DMS53 treated with DMSO at 0.1 percent for 48 hours (cell line): ENCODE results near the gene RBP3.

Experiments
- DNase-seq: peaks from one replicate; lab custom pipeline; 2025; ENCODE audit not compliant: unreplicated experiment; lab: John Stamatoyannopoulos, UW

Gene RBP3

DNA sequence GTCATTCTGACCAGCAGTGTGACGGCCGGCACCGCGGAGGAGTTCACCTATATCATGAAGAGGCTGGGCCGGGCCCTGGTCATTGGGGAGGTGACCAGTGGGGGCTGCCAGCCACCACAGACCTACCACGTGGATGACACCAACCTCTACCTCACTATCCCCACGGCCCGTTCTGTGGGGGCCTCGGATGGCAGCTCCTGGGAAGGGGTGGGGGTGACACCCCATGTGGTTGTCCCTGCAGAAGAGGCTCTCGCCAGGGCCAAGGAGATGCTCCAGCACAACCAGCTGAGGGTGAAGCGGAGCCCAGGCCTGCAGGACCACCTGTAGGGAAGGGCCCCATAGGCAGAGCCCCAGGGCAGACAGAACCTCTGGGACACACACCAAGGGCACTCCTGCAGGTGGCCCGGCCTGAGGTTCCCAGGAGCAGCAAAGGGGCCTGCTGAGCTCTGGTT lies 9.0 kb downstream of the RBP3 start:
- no peak for DNase-seq

DNA sequence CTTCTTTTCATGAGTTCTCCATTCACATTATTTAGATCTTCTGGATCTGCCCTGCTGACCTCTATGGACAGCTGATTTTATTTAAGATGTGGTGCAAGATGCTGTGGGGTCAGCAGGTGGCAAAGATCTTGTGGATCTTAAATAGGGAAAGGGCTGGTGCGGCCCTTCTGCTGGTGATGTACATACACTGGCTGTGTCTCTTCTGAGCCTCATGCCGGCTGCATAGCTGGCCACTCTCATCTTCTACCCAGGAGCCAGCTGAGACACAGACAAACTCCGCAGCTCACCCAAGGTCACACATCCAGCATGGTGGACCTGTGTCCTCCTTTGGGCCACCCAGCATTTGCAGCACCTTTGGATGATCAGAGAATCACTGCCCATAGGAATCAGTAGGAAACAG lies 9.7 kb downstream of the RBP3 start:
- DNase-seq = no peak

DNA sequence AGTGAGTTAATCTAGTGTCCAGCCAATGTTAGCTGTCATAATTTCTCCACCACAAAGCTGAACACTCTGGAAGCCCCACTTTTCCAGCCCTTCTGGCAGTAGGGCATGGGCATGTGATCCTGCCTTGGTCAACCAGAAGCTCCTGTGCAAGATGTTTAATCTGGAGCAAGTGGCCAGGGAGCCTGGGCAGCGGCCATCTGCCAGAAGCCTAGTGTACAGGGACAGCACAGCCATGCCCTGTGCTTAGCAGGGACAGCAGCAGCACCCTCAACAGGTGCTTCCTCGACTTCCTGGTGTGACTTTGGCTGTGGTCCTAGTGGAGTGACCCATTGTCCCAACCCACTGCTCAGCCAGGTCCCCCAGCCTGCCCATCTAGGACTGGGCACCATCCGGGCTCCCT lies 10.3 kb downstream of the RBP3 start:
- DNase-seq = no peak

DNA sequence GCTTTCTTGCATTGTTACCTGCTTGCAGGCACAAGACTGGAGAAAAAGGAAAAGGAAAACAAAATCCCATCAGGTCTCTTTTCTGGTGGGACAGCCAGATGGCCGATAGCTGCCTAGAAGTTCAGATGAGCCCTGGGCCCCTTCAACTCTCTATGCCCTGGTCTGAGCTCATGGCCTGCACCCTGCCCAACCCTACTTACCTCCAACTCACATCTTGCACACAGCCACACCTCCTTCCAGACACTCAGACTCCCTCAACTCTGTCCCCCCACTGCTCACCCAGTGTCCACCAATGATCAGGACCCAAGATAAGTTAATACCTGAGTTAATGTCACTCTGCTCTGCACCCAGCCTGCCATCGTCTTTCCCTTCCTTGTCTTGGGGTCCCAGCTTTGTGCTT lies 10.9 kb downstream of the RBP3 start:
- no peak for DNase-seq

DNA sequence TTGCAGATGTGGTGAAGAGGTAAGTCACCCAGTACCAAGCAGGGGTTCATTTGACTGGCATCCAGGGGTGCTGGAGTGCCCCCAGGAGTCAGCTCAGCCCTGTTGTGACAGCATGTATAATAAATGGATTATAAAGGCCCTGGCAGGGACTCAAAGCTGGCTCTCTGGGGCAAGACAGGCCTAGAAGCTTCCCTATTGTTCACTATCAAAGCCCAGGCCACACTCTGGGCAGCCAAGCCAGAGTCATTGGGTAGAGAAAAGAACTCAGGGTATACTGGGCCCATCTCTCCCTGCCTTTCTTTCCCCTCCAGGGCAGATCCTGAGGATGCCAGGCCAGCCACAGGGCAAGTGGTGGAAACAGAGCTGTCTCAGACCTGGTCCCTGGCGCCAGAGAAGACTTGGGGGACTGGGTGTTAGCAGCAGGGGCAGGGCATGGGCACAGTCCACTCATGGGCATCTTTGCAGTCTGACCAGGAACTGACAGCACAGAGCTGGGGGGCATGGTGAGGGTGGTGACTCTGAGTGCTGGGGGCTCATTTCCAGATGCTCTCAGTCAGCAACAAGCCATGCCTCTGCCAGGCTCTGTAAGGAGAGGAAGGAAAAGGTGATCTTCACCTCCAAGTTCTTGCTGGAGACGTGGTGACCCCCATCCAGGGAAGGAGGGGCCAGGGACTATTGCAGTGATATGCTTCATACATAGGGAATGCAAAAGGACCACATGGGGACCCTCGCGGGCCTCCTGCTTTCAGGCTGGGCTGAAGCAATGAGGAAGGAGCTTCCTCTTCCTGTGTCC lies 11.7 kb downstream of the RBP3 start:
- DNase-seq = no peak

DNA sequence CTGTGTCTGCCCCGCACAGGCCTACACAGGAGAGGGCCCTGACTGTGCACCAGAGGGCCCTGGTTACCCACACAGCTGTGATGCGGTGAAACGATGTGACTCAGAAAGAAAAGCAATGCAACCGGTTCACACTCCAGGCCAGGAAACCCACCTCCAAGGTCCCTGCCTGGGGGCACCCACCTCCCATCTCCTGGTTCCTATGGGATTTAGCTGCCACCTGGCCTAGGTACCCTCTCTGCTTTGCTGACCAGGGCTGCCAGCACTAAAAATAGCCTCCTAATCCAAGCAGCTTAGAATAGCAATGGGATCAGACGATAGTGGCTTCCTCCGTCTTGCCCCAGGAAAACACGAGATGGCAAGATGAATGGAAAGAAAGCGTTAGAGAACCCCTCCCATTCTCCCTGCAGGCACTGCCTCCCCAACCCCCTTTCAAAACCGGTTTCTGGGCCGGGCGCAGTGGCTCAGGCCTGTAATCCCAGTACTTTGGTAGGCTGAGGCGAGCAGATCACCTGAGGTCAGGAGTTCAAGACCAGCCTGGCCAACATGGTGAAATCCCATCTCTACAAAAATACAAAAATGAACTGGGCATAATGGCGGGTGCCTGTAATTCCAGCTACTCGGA lies 12.4 kb downstream of the RBP3 start:
- no peak for DNase-seq

DNA sequence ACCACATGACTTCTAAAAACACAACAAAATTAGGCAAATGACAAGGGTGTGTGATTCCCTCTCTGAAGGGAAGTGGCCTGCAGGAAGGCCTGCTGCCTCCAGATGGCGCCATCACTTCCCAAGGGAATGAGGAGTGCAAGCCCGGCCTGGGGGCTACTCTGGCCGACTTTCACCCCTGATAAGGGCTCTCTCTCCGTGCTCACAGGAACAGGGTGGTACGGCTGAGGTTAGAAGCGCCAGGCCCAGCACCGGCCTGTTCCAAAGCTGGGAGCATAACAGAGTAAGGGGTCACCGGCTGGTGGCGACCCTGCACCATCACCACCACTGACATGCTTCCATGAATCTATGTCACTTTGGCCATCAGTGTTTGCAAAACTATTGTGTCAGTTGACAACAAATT lies 13.1 kb downstream of the RBP3 start:
- DNase-seq = peak; percentile 4

DNA sequence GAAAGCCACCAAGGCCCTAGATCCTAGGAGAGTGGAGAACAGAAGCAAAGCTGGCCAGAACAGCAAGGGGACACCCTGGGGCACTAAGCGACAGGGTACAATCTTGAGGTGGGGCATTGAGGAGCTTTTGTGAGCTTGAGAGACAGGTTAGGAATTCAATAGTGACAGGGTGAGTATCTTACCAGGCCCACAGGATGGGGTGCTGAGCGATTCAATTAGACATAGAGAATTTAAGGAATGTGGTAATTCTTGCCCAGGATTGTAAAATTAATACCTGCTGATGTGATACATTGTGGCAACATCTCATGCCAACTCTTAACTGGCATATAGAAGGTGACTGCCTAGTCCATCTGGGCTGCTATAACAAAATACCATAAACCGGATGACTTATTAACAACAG lies 14.0 kb downstream of the RBP3 start:
- DNase-seq = no peak

DNA sequence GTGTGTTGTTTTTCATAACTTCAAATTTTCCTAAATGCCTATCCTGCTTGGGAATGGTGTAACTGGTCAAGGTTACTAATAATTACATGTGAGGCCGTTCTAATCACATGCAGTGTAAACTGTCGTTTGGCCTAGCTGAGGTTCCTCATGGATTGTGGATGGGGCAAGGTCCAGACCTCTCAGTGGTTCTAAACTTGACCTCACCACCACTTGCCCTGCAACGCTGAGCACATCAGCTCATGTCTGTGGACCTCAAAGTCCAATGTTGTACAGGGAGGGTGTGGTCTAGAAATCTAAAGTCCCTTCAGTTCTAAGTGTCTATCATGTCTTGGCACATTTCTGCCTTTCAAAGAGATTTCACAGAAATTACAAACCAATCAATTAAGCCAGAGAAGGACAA lies 15.6 kb downstream of the RBP3 start:
- DNase-seq = no peak

DNA sequence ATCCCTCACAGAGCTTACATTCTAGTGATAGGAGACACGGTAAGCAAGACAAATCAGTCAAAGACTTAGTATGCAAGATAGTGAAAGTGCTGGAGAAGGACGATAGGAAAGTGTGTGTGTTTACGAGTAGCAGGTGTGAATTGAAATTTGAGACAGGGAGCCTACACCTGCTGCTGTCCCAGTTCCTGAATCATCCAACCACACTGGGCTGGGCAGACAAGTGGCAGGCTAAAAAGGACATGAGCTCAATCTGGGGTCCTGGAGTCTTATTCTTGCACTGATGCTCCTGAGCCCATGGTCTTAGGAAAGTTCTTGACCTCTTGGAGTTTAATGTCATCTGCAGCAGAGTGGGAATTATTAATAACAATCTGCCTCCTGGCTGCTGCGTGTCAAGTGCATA lies 16.2 kb downstream of the RBP3 start:
- DNase-seq = peak; percentile 91

DNA sequence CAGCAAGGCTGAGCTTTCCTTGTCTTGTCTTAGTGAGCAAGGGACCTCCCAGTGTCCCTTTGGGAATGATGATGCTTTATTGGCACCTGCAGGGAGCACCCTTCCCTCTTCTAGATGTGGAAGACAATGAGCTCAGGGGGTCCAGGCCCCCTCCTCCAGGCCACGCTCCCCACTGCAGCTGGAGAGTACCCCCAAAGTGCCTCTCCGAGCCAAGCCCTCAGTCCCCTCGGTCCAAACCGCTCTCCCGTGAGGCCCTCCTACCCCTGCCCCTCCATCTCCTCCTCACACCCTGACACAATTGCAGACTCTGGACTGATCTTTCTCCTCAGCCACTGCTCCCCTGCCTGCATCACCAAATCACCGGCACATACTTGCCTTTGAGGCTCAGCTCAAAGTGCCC lies 16.7 kb downstream of the RBP3 start:
- DNase-seq = no peak

DNA sequence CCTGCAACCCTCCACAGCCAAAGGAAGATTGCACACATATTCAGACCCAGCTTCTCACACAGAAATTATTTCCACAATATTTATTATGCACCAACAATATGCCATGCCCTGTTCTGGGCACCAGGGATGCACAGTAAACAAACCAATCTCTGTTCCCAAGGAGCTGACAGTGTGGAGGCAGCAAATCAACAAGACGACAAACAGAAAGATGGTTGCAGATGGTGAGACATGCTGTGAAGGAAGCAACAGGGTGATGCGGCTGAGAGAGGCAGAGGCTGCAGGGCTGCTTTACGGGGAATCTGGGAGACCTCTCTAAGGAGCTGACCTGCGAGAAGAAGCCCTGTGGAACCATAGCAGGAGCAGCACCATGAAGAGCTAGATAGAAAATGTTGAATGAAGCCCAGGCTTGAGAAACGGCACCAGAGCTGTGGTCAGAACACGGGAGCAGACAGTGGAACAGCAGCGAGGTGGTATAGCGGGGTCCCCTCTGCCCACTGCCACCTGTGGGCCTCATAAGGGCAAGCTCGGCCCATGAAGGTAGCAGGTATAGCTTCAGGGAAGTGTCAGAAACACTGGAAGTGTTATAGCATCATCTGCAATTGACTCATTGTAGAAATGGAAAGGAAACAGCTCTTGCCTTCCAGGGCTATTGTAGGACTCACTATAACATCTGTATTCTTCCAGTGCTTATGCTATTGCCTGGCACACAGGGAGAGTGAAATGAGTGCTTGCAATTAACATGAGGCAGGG lies 17.4 kb downstream of the RBP3 start:
- no peak for DNase-seq

DNA sequence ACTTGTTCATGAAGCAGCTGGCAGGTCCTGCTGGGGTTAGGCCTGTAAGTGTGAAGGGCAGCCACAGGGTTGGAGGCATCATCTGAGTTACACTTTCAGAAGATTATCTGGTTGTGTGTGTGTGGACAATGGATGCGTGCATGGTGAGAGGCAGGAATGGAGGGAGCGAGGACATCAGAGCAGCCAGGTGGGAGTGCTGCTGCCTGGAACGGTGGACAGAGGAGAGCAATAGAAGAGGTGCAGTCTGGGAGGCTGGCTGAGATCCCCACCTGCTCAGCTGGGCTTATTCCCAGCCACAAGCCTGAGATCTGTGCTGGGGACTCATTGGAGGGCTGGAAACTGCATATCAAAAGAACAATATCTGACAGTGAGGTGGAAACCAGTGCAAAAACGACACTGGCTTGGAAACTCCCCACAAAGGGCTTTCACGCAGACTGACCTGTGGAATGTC lies 18.0 kb downstream of the RBP3 start:
- DNase-seq = no peak

DNA sequence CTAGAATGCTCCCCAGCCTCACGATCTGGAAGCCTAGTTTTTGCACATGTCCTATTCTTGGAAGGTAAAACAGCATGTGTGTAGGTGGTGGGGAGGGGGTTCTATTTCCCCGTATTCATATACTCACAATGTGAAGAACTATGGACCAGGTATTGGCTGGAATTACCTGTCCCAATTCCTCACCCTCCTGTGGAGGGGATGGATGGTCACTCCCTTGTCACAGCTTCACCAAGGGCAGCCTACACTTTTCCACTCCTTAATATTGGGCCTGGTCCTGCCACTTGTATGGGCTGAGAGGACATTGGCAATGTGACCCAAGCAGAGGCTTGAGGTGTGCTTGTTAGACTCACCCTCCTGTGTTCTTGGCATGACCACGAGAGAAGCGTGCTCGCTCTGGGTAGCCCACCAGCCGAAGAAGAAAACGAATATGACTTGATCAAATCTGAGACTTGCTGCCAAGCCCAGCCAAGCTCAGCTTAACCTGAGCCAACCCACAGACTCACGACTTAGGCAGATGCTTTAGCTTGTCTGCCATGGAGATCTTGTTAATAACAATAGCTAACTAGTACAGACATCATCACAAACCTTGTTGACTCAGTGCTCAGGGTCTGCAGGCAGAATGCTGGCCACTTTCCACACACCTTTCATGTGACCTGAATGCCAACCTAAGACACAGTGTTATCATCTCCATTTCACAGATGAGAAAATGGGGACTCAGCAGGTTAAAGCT lies 18.7 kb downstream of the RBP3 start:
- DNase-seq = no peak

DNA sequence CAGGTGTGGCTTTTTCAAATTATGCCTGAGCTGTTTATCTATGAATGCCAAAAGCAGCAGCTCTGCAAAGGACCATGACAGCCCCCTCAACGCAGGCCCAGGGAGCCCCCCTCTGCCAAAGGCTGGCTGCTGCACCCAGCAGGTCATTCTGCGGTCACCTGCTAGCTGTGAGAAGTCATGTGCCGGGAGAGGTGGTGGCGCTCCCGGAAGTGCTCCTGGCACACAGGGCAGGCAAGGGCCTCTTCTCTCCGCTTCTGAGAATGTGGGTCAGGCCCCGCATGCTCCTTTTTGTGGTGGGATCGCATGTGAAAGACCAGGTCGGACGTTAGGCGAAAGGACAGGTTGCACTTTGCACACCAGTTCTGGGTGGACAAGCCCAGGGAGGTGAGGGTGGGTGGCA lies 19.5 kb downstream of the RBP3 start:
- no peak for DNase-seq

DNA sequence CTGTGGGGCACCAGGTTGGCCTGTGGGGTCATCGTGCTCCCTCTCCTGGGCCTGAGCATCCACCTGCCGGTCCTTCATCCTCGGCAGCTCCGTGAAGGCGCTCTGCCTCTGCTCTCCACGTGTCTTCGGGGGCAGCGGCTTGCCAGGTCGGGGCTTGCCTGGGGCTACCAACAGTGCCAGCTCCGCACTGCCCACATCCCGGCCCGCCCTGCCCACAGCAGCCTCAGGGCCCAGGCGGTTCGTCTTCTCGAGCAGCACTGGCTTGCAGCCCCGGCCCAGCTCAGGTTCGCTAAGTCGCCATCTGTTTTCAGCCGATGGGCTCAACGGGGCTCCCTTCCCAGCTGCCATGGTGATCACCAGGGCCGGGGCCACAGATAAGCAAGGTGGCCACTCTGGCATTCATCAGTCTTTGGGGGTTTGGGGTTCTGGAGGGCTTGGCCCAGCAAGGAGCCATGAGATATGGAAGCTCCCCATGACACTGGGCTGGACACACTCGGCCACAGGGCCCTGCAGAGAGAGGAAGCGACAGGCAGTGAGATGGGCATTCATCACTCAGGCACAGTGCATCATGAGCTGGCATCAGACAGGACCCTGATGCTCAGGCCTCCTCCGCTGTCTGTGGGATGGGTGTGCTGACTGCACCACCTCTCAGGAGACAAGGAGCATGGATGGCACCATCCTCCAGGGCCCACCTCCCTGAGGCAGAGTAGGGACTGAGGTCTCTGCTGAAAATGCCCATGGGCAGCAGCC lies 20.4 kb downstream of the RBP3 start:
- no peak for DNase-seq

DNA sequence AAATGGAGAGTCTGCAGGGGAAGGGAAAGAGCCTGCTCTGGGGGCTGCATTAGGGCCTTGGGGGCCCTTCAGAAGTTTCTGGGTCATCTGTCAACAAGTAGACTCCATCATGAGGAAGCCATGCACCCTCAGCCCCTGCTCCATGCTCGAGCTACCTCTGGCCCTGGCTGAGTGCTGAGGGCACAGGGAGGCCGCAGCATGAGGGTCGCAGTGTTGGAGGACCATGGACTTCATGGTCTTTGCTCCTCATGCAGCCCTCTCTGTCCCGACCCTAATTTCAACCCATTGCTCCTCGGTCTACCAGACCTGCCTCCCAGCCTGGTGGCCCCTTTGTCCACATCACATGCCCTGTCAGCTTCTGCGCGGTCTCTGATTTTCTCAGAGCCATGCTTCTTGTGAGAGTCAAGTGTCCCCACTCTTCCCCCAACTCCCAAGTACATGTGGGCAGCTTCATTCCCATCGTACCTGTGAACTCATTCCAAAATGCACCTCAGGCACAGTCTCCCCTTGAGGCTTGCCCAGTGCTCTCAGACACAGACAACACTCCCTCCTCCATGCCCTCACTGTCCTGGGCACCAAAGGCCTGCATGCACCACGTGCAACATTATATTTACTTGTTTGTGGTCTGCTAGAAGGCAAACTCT lies 21.2 kb downstream of the RBP3 start:
- no peak for DNase-seq

DNA sequence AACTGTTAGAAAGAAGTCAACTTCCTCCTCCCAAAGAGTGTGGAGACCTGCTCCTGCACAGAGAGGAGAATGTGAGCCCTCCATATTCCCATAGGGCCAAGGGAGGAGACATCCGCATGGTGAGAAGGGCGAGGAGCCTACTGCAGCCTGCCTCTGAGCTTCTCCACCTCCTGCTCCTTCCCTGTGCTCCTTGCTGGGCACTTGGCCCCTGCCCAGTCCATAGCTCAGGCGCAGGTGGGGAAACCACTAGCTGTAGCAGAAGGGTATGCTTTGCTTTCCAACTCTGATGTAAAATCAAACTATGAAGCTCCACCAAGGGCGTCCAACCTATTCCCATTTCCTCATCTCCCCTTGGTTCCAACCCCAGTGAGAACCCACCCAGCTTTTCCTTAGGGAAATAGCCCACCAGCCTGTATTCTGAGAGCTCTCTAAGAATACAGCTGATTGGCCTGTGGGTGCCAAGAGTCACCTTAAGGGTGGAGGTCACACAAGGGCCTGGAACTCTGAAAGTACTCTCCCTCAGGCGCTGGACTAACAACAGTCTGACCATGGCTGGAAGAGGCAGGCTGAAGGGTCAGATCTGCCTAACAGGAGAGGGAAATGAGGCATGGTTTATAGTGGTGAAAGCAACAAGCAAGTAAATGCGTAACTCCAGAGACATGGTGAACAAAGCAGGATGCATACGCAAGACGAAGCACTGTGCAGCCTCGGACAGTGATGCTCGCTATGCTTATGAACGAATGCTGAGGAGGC lies 22.0 kb downstream of the RBP3 start:
- no peak for DNase-seq

DNA sequence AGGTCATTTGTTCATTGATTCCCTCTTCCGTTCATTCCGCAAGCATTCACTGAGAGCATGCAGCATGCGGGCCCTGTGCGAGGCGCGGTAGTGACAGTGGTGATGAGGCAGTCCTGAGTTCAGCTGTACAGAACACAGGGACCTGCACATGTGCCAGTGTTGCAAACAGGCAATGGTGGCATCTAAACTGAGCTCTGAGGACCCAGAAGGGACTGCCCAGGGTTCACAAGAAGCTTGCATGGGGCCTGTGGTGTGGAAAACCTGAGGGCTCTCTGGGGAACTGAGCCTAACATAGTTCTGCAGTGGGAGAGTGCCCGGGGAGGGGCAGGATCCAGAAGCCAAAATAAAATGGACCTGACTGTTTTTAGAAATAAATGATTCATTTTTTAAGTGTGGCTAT lies 22.7 kb downstream of the RBP3 start:
- no peak for DNase-seq
